Measurements from ENCODE around the gene NCF2.
"Not testable (repeated sequence)": the region's sequence is repeated elsewhere in the genome, so short reads cannot be mapped to it uniquely, and the experiment has no call there.

Gene NCF2

DNA sequence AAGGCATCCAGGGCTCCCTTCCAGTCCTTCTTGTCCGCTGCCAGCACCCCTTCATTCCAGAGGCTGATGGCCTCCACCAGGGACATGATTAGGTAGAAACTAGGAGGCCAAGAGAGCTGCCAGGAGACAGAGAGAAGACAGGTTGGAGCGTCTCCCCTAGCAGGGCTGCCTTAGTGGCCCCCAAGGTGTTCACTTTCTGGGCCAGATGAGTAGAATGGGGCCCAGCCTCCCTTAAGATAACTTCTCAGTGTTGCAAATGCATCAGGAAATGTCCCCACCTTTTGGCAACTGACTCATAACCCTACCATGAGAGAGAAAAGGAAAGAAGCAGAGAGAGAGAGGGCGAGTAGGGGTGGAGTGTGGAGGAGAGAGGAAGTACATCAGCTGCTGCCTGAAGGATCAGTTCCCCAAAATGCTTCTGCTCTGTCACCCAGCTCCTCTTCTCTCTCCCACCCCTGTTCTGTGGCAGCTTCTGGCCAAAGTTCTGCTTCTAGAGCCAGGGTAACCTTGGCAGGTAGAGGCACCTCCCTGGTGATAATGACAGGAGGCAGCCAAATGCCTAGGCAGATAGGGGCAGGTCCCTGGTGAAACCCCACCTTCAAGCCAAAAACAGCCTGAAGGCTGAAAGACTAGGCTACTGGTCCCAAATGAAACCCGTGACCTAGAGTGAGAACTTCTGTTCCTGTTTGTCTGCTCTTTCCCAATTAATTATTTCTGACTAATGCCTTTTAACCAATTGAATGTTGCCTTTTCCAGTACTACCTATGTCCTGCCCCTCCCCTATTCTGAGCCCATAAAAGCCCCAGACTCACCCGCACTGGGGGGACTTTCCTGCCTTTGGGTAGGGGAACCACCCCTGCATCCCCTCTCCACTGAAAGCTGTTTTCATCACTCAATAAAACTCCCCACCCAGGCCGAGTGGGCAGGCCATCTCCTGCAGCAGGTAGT, at the start of gene NCF2:
NCF2 (minus strand) TSS at position 216 of the 948 bp plus-strand sequence; CDS start at position 86, 130 bp downstream.
- DNase-seq (ENCODE audit: low spot score) = no peak

DNA sequence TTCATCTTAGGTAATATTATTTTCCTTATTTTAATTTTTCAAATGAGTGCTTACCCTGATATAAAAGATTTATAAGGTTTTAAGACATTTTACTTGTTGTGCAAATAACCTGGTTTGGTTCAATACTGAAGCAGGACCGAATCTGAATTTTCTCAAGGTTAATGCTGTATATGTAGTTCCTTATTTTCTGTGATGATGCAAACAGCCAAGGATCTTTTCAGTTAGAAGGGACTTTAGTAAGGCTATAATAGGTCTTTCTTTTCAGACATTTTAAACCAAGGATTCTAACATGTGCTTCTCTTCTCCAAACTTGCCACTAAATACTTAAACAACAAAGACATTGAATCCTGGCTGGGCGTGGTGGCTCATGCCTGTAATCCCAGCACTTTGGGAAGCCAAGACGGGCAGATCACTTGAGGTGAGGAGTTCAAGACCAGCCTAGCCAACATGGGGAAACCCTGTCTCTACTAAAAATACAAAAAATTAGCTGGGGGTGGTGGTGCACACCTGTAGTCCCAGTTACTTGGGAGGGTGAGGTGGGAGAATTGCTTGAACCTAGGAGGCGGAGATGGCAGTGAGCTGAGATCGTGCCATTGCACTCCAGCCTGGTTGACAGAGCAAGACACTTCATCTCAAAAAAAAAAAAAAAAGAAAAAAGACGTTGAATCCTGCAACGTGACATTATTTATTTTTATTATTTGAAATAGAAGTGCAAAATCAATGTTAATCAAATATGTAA, 48.6 kb upstream of the NCF2 start:
- no peak for DNase-seq (ENCODE audit: low spot score)

DNA sequence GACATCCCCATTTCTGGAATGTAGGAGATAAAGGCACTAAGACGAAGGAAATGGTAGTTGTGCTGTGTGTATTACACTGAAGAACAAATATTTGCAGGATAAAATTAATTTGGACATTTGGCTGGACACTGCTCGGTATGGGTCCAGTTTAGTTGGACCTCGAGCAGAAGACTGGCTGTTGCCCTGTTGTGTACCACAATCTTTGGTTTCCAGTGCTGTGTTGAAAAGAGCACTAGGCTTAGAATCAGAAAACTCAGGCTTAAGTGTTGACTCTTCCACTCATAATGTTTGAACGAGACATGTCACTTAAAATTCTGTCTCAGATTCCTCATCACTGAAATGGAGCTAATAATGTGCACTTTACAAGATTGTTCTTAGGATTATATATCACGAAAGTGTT, 46.5 kb upstream of the NCF2 start:
- DNase-seq (ENCODE audit: low spot score) = no peak

- no peak for DNase-seq (ENCODE audit: low spot score)
Observed at GRCh38 chr1:183636334-183636682, 46.0 kb upstream of the NCF2 start.

DNA sequence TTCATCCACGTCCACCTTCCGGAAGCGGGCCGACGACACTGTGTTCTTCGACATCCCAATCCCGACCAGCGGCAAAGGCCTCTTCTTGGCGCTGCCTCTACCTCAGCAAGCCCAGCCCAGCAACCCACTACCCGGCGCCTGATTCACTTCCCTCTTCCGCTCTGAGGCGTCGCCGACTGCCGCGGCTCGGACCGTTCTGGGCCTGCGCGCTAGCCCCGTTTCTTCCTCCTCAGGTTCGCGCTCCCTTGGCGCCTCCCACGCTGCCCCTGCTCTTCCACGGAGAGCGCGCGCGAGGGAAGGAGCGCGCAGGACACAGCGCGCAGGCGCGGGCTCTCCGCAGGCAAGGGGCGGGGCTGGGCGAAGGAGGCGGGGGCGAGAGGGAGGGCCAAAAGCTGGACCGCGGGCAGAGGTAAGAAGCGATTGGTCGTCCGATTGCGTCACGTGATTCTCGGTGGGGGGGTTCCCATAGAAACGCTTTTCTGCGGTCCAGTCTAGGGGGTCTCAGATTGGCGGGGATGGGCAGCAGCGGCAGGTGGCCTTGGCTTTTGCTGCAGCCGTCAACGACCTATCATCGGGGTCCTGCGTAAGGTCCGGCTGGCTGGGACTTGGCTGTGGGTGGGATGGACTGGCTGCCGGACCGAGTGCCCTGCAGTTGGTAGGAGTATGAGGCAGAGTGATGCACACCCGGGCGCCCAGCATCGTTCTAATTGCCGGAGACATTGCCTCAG, 45.5 kb upstream of the NCF2 start, which contains the start of gene ARPC5:
ARPC5 (minus strand) TSS at position 178 of the 728 bp plus-strand sequence; CDS start at position 54, 124 bp downstream.
- peak; percentile 98 for DNase-seq (ENCODE audit: low spot score)

DNA sequence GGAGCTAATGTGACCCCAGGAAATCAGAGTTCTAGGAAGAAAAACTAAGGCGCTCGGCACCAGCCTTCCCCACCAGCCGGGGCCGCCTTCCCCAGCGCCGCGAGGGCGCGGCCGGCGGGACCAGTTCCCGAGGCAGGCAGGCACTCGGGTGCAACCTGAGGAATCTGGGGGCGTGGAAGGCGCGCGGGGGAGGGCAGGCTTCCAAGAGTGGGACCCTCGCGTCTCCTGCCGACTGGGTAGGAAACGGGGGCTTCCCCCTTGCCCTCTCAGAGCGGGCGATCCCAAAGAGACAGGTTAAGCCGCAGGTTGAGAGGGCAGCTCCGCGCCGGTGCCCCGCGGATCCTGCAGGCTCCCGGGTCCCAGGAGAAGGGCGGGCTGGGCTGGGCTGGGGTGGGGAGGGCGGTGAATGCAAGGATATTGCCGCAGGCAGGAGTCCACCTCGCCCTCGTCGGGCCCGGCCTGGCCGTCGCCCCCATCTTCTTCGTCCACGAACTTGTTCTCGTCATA, 44.9 kb upstream of the NCF2 start:
- DNase-seq (ENCODE audit: low spot score) = peak; percentile 59

DNA sequence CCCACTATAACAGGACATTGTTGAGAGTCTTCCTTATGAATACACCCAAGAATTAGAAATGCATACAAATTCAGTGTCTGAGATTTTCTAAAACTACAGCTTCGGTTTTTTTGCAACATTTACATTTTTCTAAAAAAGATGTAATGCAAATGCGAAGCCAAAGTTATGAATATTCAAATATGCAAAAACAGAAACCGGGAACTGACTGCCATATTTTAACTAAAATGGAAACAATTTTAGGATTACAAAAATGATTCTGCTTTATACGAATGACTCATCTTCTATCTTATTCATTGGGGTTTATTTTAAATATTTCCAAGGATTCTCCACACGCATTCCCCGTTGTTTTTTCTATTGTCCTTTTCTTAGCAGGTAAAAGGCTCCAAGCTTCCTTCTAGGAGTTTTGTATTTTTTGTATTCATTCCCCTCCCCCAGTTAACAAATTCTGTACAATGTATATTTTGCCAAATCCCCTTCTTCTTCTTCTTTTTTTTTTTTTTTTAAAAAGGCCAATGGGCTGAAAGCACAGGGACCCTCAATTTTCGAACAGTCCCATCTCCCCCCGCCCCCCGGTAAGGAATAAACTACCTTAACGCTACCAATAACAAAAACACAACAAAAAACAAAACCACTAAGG, 44.3 kb upstream of the NCF2 start:
- DNase-seq (ENCODE audit: low spot score) = no peak

GRCh38 chr1:183633676-183634343, 43.6 kb upstream of the NCF2 start:
- DNase-seq (ENCODE audit: low spot score) = peak; percentile 59

GRCh38 chr1:183632964-183633363, 42.7 kb upstream of the NCF2 start:
- DNase-seq (ENCODE audit: low spot score) = no peak

DNA sequence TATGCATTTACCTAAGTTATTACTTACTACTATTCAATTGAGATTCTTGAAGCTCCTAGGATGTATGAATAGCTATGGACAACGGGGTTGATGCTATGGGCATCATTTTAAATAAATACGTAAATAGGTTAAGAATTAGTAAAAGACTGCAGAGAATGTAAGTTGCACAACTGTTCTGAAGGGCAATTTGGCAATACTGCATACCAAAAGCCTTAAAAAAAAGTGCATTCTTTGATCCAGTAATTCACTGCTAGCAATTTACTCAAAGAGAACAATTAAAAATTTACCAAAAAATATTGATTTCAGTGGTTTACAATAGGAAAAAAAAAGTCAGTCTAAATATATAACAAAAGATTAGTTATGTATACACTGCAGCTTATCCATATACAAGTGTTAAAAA, 41.9 kb upstream of the NCF2 start:
- peak; percentile 40 for DNase-seq (ENCODE audit: low spot score)

DNA sequence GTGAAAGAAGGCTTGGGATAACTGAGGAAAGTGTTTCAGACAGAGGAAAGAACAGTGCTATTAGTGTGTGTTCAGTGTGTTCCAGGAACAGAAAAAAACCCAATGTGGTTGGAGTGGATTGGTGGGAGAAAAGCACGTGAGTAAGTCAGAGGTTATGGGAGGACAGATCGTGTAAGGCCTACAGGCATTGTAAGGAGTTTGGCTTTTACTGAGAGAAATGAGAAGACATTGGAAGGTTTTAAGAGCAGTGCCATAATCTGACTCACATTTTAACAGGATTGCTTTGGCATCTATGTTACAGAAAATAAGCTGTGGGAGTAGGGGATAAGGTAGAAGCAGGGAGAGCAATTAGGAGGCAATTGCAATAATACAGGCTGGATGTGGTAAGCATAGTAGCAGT, 40.5 kb upstream of the NCF2 start:
- peak; percentile 43 for DNase-seq (ENCODE audit: low spot score)

- DNase-seq (ENCODE audit: low spot score) = no peak
Observed at GRCh38 chr1:183628537-183628936, 38.3 kb upstream of the NCF2 start.

GRCh38 chr1:183626236-183626635, 36.0 kb upstream of the NCF2 start:
- not testable (repeated sequence) for DNase-seq (ENCODE audit: low spot score)

DNA sequence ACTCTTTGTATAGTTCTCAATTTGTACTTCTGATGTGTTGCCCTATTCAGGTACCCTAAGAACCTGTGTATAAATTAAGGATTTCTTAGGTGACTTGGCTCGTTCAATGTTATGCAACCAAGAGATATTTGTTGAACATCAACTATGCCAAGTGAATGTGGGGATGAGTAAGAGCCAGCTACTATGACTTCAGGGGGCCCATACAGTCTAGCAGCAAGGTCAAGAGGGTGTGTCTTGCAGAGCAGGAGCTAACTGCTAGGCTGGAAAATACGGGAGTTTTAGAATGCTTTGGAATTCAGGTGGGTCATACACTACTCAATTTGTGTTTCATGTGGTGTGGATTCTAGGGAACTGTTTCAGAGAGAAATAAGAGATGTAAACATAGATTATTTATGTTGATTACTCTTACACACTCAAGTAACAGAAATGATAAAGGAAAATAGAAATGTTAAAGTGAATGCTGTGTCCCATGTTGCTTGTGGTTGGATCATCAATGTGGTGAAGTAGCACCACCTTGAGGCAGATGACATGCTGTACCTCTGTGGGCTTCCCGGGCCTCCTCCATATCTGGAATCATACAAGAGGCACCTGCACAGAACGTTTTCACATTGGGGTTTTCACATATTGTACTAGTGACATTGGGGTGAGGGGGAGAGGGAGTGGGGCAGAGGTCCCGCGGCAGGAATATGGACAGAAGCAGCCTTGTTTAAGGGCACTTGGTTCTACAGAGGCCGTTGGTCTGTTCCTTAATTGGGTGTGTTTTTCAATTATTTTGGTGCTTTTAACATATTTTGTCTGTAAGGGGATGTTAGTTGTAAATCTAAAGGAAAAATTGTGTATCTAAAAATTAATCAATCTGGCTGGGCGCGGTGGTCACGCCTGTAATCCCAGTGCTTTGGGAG, 32.9 kb upstream of the NCF2 start:
- peak; percentile 56 for DNase-seq (ENCODE audit: low spot score)

GRCh38 chr1:183622013-183622412, 31.8 kb upstream of the NCF2 start:
- DNase-seq (ENCODE audit: low spot score) = no peak

- no peak for DNase-seq (ENCODE audit: low spot score)
Observed at GRCh38 chr1:183620311-183620710, 30.1 kb upstream of the NCF2 start.

GRCh38 chr1:183619781-183620180, 29.5 kb upstream of the NCF2 start:
- DNase-seq (ENCODE audit: low spot score) = no peak

DNA sequence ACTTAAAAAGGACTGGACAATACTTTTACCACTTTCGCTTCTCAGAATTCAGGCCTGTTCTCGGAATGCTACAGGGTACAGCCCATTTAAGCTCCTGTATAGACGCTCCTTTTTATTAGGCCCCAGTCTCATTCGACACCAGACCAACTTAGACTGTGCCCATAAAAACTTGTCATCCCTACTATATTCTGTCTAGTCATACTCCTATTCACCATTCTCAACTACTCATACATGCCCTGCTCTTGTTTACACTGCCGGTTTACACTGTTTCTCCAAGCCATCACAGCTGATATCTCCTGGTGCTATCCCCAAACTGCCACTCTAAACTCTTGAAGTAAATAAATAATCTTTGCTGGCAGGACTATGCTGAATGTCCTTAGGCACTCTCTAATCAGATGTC, 27.9 kb upstream of the NCF2 start:
- not testable (repeated sequence) for DNase-seq (ENCODE audit: low spot score)

DNA sequence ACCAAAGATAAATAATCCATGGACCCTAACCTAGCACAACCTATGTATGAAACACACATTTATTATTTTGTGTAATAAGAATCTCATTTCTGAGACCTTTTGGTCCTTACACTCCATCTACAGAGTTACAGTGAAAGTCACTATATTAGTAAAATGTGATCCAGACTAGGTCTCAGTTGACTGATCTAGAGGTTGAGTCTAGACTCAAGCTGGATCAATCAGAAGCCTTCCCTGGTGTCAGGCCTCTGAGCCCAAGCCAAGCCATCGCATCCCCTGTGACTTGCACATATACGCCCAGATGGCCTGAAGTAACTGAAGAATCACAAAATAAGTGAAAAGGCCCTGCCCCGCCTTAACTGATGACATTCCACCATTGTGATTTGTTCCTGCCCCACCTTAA, 22.7 kb upstream of the NCF2 start:
- not testable (repeated sequence) for DNase-seq (ENCODE audit: low spot score)

- DNase-seq (ENCODE audit: low spot score) = no peak
Observed at GRCh38 chr1:183612407-183612806, 22.1 kb upstream of the NCF2 start.
